ENCODE data around the gene CSPG5. TPM values are rescaled to one million over a fixed set of nuclear protein-coding genes. Genes with fewer than 3 reads are reported as not detected.

The CSPG5 gene
- total RNA-seq, 1 experiment from 2014 or later, result 0.66 TPM

DNA sequence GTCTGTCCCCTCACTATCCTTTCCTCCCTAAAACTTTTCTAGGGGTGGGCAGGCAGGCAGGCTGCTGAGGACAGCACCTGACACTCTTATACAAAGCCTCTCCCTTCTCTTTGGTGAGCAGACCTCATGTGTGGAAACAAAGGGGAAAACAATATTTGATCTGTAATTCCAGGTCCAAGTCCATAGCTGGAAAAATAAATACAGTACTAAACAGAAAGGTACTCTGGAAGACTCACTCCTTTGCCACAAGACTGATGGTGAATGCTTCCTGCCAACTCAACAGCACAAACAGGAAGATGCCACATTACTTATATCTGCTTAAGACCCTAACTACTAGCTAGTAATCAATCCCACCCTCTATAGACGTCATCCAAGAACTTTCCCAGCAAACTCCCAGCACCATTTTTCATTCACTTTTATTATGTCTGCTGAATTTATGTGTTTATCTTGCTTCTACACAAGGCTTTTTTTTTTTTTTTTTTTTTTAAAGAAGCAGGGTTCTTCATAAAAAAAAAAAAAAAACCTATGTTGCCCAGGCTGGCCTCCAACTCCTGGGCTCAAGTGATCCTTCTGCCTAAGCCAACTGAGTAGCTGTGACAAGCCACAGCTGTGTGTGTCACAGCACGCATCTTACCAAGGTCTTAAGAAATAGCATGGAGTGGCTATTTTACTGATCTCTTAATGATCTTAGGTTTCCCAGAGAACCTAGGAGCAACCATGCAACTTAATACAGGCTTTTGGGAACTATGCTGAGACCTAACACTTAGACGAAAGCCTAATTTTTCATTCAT is 44.2 kb upstream of the CSPG5 start:
- BruUV-seq (replicated peaks), result no TSS peak
- Histone ChIP-seq H3K27ac (ENCODE audit: low read length) (no peak overlapping the region), H3K9me3 (ENCODE audit: low read length) (no peaks in the 10 kb centered on the region), H3F3A (ENCODE audit: low read length, unreplicated experiment) (peaks cover 6% of the 10 kb centered on the region), H3K36me3 (ENCODE audit: low read depth, low read length) (peaks cover 57% of the 10 kb centered on the region), H3K4me1 (ENCODE audit: insufficient read depth, low read length) (peaks cover 19% of the 10 kb centered on the region), H2AFZ (ENCODE audit: low read length) (no peak overlapping the region), H3K9ac (ENCODE audit: low read length) (no peak overlapping the region), H3K4me2 (ENCODE audit: low read length) (no peak overlapping the region), H4K20me1 (ENCODE audit: low read length) (no peaks in the 10 kb centered on the region), H3K27me3 (ENCODE audit: low read length) (no peaks in the 10 kb centered on the region), H3K4me3 (ENCODE audit: low read length) (no peak overlapping the region), H3K9me2 (replicated peaks; ENCODE audit: low read length) (no peaks in the 10 kb centered on the region), H3K79me2 (ENCODE audit: low read length) (no peaks in the 10 kb centered on the region)
- TF ChIP-seq EZH2phosphoT487 (IDR thresholded peaks at IDR 0.05; ENCODE audit: borderline replicate concordance, low read length) (no peak), EZH2 (IDR thresholded peaks at IDR 0.05; ENCODE audit: low read length, unreplicated experiment) (no peak)
- TF ChIP-seq, protein P1, sequence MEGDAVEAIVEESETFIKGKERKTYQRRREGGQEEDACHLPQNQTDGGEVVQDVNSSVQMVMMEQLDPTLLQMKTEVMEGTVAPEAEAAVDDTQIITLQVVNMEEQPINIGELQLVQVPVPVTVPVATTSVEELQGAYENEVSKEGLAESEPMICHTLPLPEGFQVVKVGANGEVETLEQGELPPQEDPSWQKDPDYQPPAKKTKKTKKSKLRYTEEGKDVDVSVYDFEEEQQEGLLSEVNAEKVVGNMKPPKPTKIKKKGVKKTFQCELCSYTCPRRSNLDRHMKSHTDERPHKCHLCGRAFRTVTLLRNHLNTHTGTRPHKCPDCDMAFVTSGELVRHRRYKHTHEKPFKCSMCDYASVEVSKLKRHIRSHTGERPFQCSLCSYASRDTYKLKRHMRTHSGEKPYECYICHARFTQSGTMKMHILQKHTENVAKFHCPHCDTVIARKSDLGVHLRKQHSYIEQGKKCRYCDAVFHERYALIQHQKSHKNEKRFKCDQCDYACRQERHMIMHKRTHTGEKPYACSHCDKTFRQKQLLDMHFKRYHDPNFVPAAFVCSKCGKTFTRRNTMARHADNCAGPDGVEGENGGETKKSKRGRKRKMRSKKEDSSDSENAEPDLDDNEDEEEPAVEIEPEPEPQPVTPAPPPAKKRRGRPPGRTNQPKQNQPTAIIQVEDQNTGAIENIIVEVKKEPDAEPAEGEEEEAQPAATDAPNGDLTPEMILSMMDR (conservative IDR thresholded peaks at IDR 0.05; ENCODE audit: low read depth, low read length), result no peak
- ChIA-PET POLR2A (ENCODE audit: unreplicated experiment) (no interaction called here), CTCF (no interaction called here)
- DNase-seq, result no peak
- intact Hi-C loops (cut with micrococcal nuclease), result no loop called here
- no peak for ATAC-seq

DNA sequence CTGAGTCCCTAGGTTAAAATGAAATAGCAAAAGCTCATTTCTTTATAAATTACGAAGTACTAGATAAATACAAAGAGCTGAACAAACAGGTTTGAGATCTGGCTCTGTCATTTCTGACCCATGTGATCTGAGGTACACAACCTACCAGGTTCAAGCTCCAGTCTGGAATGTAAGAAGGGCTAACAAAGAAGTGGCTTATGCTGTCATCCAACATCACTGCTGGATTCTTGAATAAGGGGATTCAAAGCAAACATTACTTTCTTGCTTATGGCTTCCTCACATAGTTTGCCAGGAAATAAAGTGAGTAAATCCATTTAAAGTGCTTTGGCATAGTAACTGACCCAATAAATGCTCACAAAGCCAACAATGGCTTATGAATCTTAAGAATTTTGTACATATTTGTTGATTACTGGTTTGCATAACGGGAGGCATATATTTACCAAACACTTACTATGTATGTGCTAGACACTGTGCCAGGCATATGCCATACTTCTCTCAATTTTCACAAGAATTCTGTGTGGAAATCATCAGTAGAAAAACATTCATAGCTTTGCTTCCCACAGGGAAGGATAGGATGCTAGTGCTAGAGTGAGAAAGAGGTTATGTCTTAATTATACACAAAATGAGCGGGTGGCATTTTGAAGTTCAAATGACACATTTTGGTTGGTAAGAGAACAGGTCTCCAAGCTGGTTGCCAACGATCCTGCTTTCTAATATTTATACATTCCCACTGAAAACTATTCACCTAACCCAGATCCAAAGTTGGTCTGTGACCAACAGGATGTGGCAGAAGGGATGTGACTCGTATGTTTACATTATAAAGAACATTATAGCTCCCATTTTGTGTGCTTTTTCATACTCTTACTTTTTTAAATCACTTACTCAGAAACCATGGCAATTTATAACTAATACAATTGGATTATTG is 38.7 kb upstream of the CSPG5 start:
- POLR2A ChIA-PET (ENCODE audit: unreplicated experiment), result interaction anchor here (0.5 to 1.4 kb wide), 5 partner anchors 10 to 1973 kb away, joined by 4 to 18 read pairs (median 6); no protein-coding TSS in a partner anchor
- Histone ChIP-seq H3K9me3 (ENCODE audit: low read length) (no peaks in the 10 kb centered on the region), H3K4me1 (ENCODE audit: insufficient read depth, low read length) (peaks cover 38% of the 10 kb centered on the region), H3K79me2 (ENCODE audit: low read length) (no peaks in the 10 kb centered on the region), H3K4me2 (ENCODE audit: low read length) (peak overlapping the region; percentile 68), H3F3A (ENCODE audit: low read length, unreplicated experiment) (peaks cover 6% of the 10 kb centered on the region), H3K27ac (ENCODE audit: low read length) (peak overlapping the region; percentile 92), H2AFZ (ENCODE audit: low read length) (no peak overlapping the region), H3K9me2 (replicated peaks; ENCODE audit: low read length) (no peaks in the 10 kb centered on the region), H3K4me3 (ENCODE audit: low read length) (peak overlapping the region; percentile 29; the same call in 1 of the 2 replicates), H3K9ac (ENCODE audit: low read length) (peak overlapping the region; percentile 56), H3K27me3 (ENCODE audit: low read length) (no peaks in the 10 kb centered on the region), H3K36me3 (ENCODE audit: low read depth, low read length) (peaks cover 38% of the 10 kb centered on the region), H4K20me1 (ENCODE audit: low read length) (0 out of 2 replicates have a peak, but pooled peaks cover 4% of the 10 kb centered on the region)
- BruUV-seq (replicated peaks), result no TSS peak
- CTCF ChIA-PET, result interaction anchor here (0.5 to 0.7 kb wide), 4 partner anchors 10 to 171 kb away, joined by 3 to 5 read pairs (median 3); no protein-coding TSS in a partner anchor
- ATAC-seq (peak; percentile 71), DNase-seq (peak; percentile 83)
- TF ChIP-seq, protein P1 (conservative IDR thresholded peaks at IDR 0.05; ENCODE audit: low read depth, low read length), result no peak
- TF ChIP-seq EZH2phosphoT487 (IDR thresholded peaks at IDR 0.05; ENCODE audit: borderline replicate concordance, low read length), result no peak
- no peak for TF ChIP-seq EZH2 (IDR thresholded peaks at IDR 0.05; ENCODE audit: low read length, unreplicated experiment)
- intact Hi-C loops (cut with micrococcal nuclease), result loop anchor here (1.0 kb wide), 2 partner anchors 10 to 95 kb away; no protein-coding TSS in a partner anchor

Measured in PC-3 (cell line).